Keratinocyte (primary cell): ENCODE results near the gene HDGFL3.

ENCODE experiments used
- CTCF ChIP-seq, 3 experiments: IDR thresholded peaks in 1 of 3; conservative IDR thresholded peaks in 1 of 3; optimal IDR thresholded peaks in 1 of 3; 2 replicates in 2 of 3; 3 replicates in 1 of 3; pipeline versions ENCODE3 to v1.5.1; 2011; ENCODE audit warnings: low read length in 3 of 3, mild to moderate bottlenecking in 3 of 3, moderate library complexity in 2 of 3, control low read depth in 1 of 3, inconsistent platforms in 1 of 3; ENCODE audit not compliant: insufficient read depth in 2 of 3; ENCODE audit errors: extremely low read depth in 1 of 3
- EZH2 ChIP-seq: IDR thresholded peaks from one replicate; pipeline ENCODE4 v1.6.1; 2012; ENCODE audit warnings: inconsistent platforms, mild to moderate bottlenecking, low read length, moderate library complexity

GRCh38 chr15:83192742-83193141 is 14.9 kb downstream of the HDGFL3 start:
- no peak for TF ChIP-seq CTCF (optimal IDR thresholded peaks at IDR 0.05 in 1 of 3, IDR thresholded peaks at IDR 0.05 in 1 of 3, conservative IDR thresholded peaks at IDR 0.05 in 1 of 3; ENCODE audit: extremely low read depth in 1 of 3, insufficient read depth in 2 of 3, low read length in 3 of 3)
- no peak for TF ChIP-seq EZH2
